HepG2 (cell line): ENCODE results near the gene DGKB. TPM values are rescaled to one million over a fixed set of nuclear protein-coding genes. Genes with fewer than 3 reads are reported as not detected.

Experiments
- ATAC-seq: fragments of 200-7000 bp; cut with Tn5 transposase; 3 replicates; pipeline ENCODE4 v1.9.1; 2020; ENCODE audit warnings: mild to moderate bottlenecking, moderate library complexity
- BruUV-seq: library from RNA; stranded (reverse); fragments of 400-500 nt; replicated peaks from 2 replicates; lab custom pipeline; 2021; lab: Mats Ljungman, UMichigan
- CTCF ChIA-PET: fragments of 300-600 bp; formaldehyde crosslinking; extraction: SDS; loops from one replicate; lab custom pipeline; 2021; ENCODE audit warnings: low total read pairs, inconsistent platforms, low intra/inter-chr PET ratio; lab: Yijun Ruan, JAX
- POLR2A ChIA-PET: fragments of 350-600 bp; sonication (Branson Sonifier 250); formaldehyde crosslinking; loops from one replicate; lab custom pipeline; 2020; ENCODE audit warnings: antibody characterized with exemption, inconsistent platforms; lab: Yijun Ruan, JAX
- DNase-seq: peaks from one replicate; pipeline ENCODE4 v3.0.0-alpha.2; 2015; ENCODE audit warnings: low spot score
- FAIRE-seq: peaks from 3 replicates; lab custom pipeline; 2011; peaks lifted over from hg19 to GRCh38; lab: Jason Lieb, UNC
- H2AFZ ChIP-seq: one replicate; pipeline ENCODE4 v1.6.1; 2011; ENCODE audit warnings: low read length, inconsistent platforms
- H3K27ac ChIP-seq: fragments of 300-600 bp; 3 replicates; pipeline ENCODE4 v1.8.0; 2011; ENCODE audit warnings: mixed run types, mild to moderate bottlenecking, mixed read lengths, low read length, inconsistent platforms; ENCODE audit not compliant: insufficient read depth; ENCODE audit errors: extremely low read length
- H3K27me3 ChIP-seq, 2 experiments: fragments of 200-600 bp in 1 of 2; 2 replicates in 1 of 2; 3 replicates in 1 of 2; pipeline versions ENCODE4 v1.6.0 to v1.8.0; 2011; ENCODE audit warnings: low read length in 2 of 2, mild to moderate bottlenecking in 2 of 2, moderate library complexity in 2 of 2, inconsistent platforms in 1 of 2; ENCODE audit not compliant: insufficient read depth in 2 of 2, control insufficient read depth in 1 of 2
- H3K36me3 ChIP-seq, 2 experiments: fragments of 200-600 bp in 1 of 2; replicated peaks in 1 of 2; 2 replicates in 1 of 2; 3 replicates in 1 of 2; pipeline versions ENCODE4 v1.5.1 to v1.8.0; 2011; ENCODE audit warnings: low read length in 2 of 2, inconsistent platforms in 1 of 2; ENCODE audit not compliant: insufficient read depth in 2 of 2, control insufficient read depth in 1 of 2
- H3K4me1 ChIP-seq: 2 replicates; pipeline ENCODE4 v1.5.1; 2012; ENCODE audit warnings: low read length, inconsistent platforms; ENCODE audit not compliant: insufficient read depth
- H3K4me2 ChIP-seq: 2 replicates; pipeline ENCODE4 v1.6.0; 2011; ENCODE audit warnings: low read depth, low read length, inconsistent platforms
- H3K4me3 ChIP-seq, 3 experiments: fragments of 200-600 bp in 1 of 3; sonication (generic), shearing (Covaris generic) in 1 of 3; replicated peaks in 1 of 3; 2 replicates each; pipeline ENCODE4 v1.5.1; 2011 to 2016; ENCODE audit warnings: low read length in 3 of 3, inconsistent platforms in 2 of 3, low read depth in 2 of 3, mild to moderate bottlenecking in 2 of 3, control low read depth in 1 of 3, mixed read lengths in 1 of 3; ENCODE audit not compliant: insufficient read depth in 1 of 3
- H3K79me2 ChIP-seq: one replicate; pipeline ENCODE4 v1.6.1; 2011; ENCODE audit warnings: low read length, inconsistent platforms; ENCODE audit not compliant: insufficient read depth
- H3K9ac ChIP-seq: 2 replicates; pipeline ENCODE4 v1.6.0; 2011; ENCODE audit warnings: mild to moderate bottlenecking, low read depth, low read length, inconsistent platforms; ENCODE audit not compliant: insufficient read depth
- H3K9me3 ChIP-seq: 2 replicates; pipeline ENCODE4 v1.5.1; 2012; ENCODE audit warnings: mild to moderate bottlenecking, low read length
- H4K20me1 ChIP-seq: 2 replicates; pipeline ENCODE4 v1.6.0; 2011; ENCODE audit warnings: inconsistent platforms, mild to moderate bottlenecking, low read length, moderate library complexity; ENCODE audit not compliant: insufficient read depth
- FOXJ3 ChIP-seq: sonication (generic); formaldehyde crosslinking; IDR thresholded peaks from 2 replicates; pipeline ENCODE4 v1.4.0; 2020; ENCODE audit warnings: missing genetic modification reagents, mild to moderate bottlenecking, borderline replicate concordance
- HMG20A ChIP-seq: IDR thresholded peaks from 2 replicates; pipeline ENCODE4 v1.6.1; 2016; ENCODE audit warnings: borderline replicate concordance
- JUNB ChIP-seq: sonication (generic); formaldehyde crosslinking; IDR thresholded peaks from 2 replicates; pipeline ENCODE4 v1.8.0; 2022; ENCODE audit warnings: missing genetic modification reagents, mild to moderate bottlenecking, borderline replicate concordance
- MEIS2 ChIP-seq: sonication (generic); formaldehyde crosslinking; IDR thresholded peaks from 2 replicates; pipeline ENCODE4 v1.9.0; 2021; ENCODE audit warnings: mild to moderate bottlenecking, missing genetic modification reagents
- NCOR1 ChIP-seq: fragments of 200-600 bp; sonication (generic); IDR thresholded peaks from 2 replicates; pipeline ENCODE4 v1.7.0; 2017; ENCODE audit warnings: antibody characterized with exemption, low read length, borderline replicate concordance
- PAWR ChIP-seq: sonication (generic); formaldehyde crosslinking; IDR thresholded peaks from 2 replicates; pipeline ENCODE4 v1.4.0; 2020; ENCODE audit warnings: missing genetic modification reagents, mild to moderate bottlenecking, borderline replicate concordance
- POLR2AphosphoS5 ChIP-seq: IDR thresholded peaks from 2 replicates; pipeline ENCODE4 v1.6.1; 2012; ENCODE audit warnings: low read depth, low read length
- SNRNP70 ChIP-seq: fragments of 200-400 bp; formaldehyde crosslinking; IDR thresholded peaks from 2 replicates; pipeline ENCODE4 v1.6.1; 2017; ENCODE audit warnings: mild to moderate bottlenecking, low read depth, low read length, moderate library complexity
- ZBTB3 ChIP-seq: sonication (generic); formaldehyde crosslinking; IDR thresholded peaks from 2 replicates; pipeline ENCODE4 v1.4.0; 2020; ENCODE audit warnings: low read depth, mild to moderate bottlenecking, moderate library complexity, missing genetic modification reagents, borderline replicate concordance
- ZNF180 ChIP-seq: sonication (generic); formaldehyde crosslinking; IDR thresholded peaks from 2 replicates; pipeline ENCODE4 v1.4.0; 2020; ENCODE audit warnings: low read depth, missing genetic modification reagents, borderline replicate concordance
- ZNF546 ChIP-seq: sonication (generic); formaldehyde crosslinking; conservative IDR thresholded peaks from 2 replicates; pipeline ENCODE4 v1.8.1; 2023; ENCODE audit warnings: mild to moderate bottlenecking, missing genetic modification reagents
- ZNF567 ChIP-seq: sonication (generic); formaldehyde crosslinking; IDR thresholded peaks from 2 replicates; pipeline ENCODE4 v1.8.1; 2023; ENCODE audit warnings: mild to moderate bottlenecking, missing genetic modification reagents, borderline replicate concordance
- ZNF569 ChIP-seq: sonication (generic); formaldehyde crosslinking; IDR thresholded peaks from 2 replicates; pipeline ENCODE4 v1.5.0; 2020; ENCODE audit warnings: mild to moderate bottlenecking, missing genetic modification reagents, moderate library complexity, borderline replicate concordance
- WGBS: methylation state at CpG from one replicate; pipeline ENCODE4 v1.1.6; 2017; ENCODE audit warnings: low lambda C conversion rate; 5-methylcytosine and 5-hydroxymethylcytosine counted together
- in situ Hi-C: cut with HindIII; loops from 2 replicates; pipeline ENCODE4 v1.10.0; 2017; ENCODE audit warnings: low pct_unique_long_range_greater_than_20kb; ENCODE audit not compliant: extremely low pct_ligation_motif_present
- intact Hi-C: fragments of 100-400 bp; cut with micrococcal nuclease; formaldehyde crosslinking; loops from one replicate; pipeline ENCODE4 v1.10.0; 2022; ENCODE audit not compliant: unreplicated experiment
- polyA plus RNA-seq, 8 experiments: library from polyadenylated mRNA; depleted of rRNA in 3 of 8; stranded (reverse) in 7 of 8; unstranded in 1 of 8; fragments of >200 nt; fragmentation: Illumina TruSeq in 4 of 8; extraction: Trizol in 4 of 8; gene quantifications; 2 replicates each; pipeline versions ENCODE4 v1.2.1 to v1.2.3, GENCODE V29; 2011 to 2016; ENCODE audit warnings: low read depth in 4 of 8, missing spikeins in 1 of 8, mixed read lengths in 1 of 8; ENCODE audit not compliant: insufficient read depth in 1 of 8
- total RNA-seq, 5 experiments: library from RNA; depleted of rRNA; stranded (reverse); fragments of >200 nt; fragmentation: Illumina TruSeq; extraction: Trizol; gene quantifications; 2 replicates each; pipeline ENCODE4 v1.2.3, GENCODE V29; 2016; ENCODE audit warnings: low read depth in 1 of 5
- TF ChIP-seq, protein P1 (sequence below): sonication (generic); formaldehyde crosslinking; IDR thresholded peaks from 2 replicates; pipeline ENCODE4 v1.9.0; 2021; ENCODE audit warnings: missing genetic modification reagents, borderline replicate concordance
- TF ChIP-seq, protein P2 (sequence below): sonication (generic); formaldehyde crosslinking; IDR thresholded peaks from 2 replicates; pipeline ENCODE4 v1.4.0; 2020; ENCODE audit warnings: missing genetic modification reagents, mild to moderate bottlenecking, borderline replicate concordance

DGKB gene
- total and polyA plus RNA-seq, 2 of the 13 experiments (the other 11 are each of a cell fraction or from before 2014, with no cell fraction given), result not detected

DNA sequence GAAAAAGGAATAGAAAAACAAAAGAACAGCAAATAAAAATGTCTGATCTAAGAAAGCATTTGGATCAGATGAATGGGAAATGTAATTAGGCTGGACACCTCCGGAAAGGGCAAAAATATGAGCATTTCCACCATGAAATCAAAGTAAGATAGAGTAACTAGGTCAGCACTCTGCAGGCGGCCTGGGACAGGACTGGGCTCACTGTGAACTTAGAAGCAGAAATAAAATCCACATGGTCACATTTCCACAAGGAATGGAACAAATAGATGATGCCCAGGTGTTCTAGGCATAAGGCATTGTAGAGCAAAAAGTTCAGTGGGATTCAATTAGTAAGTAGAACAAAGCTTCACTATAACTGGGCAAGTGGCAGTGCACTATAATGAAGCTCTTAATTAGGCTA, 703.2 kb downstream of the DGKB start:
- in situ Hi-C loops (no loop called here), intact Hi-C loops (no loop called here)
- ATAC-seq (no peak), DNase-seq (no peak), FAIRE-seq (no peak)
- TF ChIP-seq ZNF569 (CRISPR knock-in tag) (no peak), PAWR (CRISPR knock-in tag) (no peak), ZNF546 (CRISPR knock-in tag) (no peak), HMG20A (no peak)
- TF ChIP-seq, protein P1, sequence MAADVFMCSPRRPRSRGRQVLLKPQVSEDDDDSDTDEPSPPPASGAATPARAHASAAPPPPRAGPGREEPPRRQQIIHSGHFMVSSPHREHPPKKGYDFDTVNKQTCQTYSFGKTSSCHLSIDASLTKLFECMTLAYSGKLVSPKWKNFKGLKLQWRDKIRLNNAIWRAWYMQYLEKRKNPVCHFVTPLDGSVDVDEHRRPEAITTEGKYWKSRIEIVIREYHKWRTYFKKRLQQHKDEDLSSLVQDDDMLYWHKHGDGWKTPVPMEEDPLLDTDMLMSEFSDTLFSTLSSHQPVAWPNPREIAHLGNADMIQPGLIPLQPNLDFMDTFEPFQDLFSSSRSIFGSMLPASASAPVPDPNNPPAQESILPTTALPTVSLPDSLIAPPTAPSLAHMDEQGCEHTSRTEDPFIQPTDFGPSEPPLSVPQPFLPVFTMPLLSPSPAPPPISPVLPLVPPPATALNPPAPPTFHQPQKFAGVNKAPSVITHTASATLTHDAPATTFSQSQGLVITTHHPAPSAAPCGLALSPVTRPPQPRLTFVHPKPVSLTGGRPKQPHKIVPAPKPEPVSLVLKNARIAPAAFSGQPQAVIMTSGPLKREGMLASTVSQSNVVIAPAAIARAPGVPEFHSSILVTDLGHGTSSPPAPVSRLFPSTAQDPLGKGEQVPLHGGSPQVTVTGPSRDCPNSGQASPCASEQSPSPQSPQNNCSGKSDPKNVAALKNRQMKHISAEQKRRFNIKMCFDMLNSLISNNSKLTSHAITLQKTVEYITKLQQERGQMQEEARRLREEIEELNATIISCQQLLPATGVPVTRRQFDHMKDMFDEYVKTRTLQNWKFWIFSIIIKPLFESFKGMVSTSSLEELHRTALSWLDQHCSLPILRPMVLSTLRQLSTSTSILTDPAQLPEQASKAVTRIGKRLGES, result no peak
- POLR2A ChIA-PET, result no interaction called here
- CTCF ChIA-PET, result no interaction called here
- Histone ChIP-seq H3K4me3 (no peak overlapping the region), H3K4me1 (no peaks in the 10 kb centered on the region), H3K9ac (no peak overlapping the region), H3K27me3 (no peaks in the 10 kb centered on the region), H3K27ac (no peak overlapping the region), H2AFZ (no peak overlapping the region), H3K36me3 (no peaks in the 10 kb centered on the region), H3K9me3 (peaks cover 91% of the 10 kb centered on the region), H3K79me2 (no peaks in the 10 kb centered on the region), H3K4me2 (no peak overlapping the region), H4K20me1 (no peaks in the 10 kb centered on the region)
- WGBS, result 8% methylated on average over 2 of the region's 2 CpGs
- no TSS peak for BruUV-seq

DNA sequence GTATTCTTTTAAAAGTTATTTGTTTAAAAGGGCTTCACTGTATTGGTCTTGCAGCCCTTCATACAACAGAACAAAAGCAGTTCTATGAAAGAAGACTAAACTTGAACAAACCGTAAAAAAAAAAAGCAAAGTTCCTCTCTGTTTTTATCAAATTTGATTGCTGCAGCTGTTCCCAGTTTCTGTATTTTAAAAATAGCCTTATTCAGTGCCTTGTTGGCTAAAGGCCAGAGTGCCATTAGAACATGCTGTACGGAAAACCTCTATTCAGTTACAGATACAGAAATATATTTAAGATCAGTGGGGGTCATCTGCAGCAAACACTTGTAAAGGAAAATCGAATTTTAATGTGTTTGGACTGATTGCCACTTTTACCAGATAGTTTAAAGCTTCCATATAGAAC, 705.3 kb downstream of the DGKB start:
- BruUV-seq, result no TSS peak
- DNase-seq, result no peak
- H3K79me2 ChIP-seq, result no peaks in the 10 kb centered on the region
- intact Hi-C loops (no loop called here), in situ Hi-C loops (no loop called here)
- no peak overlapping the region for H3K9ac ChIP-seq
- H3K4me3 ChIP-seq, result no peak overlapping the region
- H2AFZ ChIP-seq, result no peak overlapping the region
- H4K20me1 ChIP-seq, result no peaks in the 10 kb centered on the region
- H3K9me3 ChIP-seq, result peaks cover 92% of the 10 kb centered on the region
- CTCF ChIA-PET, result no interaction called here
- WGBS, result 4% methylated on average over 3 of the region's 3 CpGs
- H3K4me2 ChIP-seq, result no peak overlapping the region
- no peak overlapping the region for H3K27ac ChIP-seq
- no peaks in the 10 kb centered on the region for H3K27me3 ChIP-seq
- no peaks in the 10 kb centered on the region for H3K36me3 ChIP-seq
- no peak for FAIRE-seq
- H3K4me1 ChIP-seq, result no peaks in the 10 kb centered on the region
- POLR2A ChIA-PET, result no interaction called here
- no peak for ATAC-seq
- TF ChIP-seq SNRNP70 (no peak), NCOR1 (no peak), ZNF567 (no peak), FOXJ3 (CRISPR knock-in tag) (no peak), POLR2AphosphoS5 (no peak), MEIS2 (CRISPR knock-in tag) (no peak), ZNF180 (CRISPR knock-in tag) (no peak), JUNB (CRISPR knock-in tag) (no peak), ZBTB3 (no peak)
- TF ChIP-seq, protein P2, sequence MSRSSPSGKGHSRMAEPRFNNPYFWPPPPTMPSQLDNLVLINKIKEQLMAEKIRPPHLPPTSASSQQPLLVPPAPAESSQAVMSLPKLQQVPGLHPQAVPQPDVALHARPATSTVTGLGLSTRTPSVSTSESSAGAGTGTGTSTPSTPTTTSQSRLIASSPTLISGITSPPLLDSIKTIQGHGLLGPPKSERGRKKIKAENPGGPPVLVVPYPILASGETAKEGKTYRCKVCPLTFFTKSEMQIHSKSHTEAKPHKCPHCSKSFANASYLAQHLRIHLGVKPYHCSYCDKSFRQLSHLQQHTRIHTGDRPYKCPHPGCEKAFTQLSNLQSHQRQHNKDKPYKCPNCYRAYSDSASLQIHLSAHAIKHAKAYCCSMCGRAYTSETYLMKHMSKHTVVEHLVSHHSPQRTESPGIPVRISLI (CRISPR knock-in tag), result no peak
